Common myeloid progenitor, CD34-positive (primary cell): ENCODE data around the gene WASF2.

Experiments used
- CTCF ChIA-PET: fragments of 350-600 bp; sonication (Branson Sonifier 250); formaldehyde crosslinking; loops from one replicate; lab custom pipeline; 2021; ENCODE audit warnings: antibody characterized with exemption; lab: Charles Lee
- POLR2A ChIA-PET: fragments of 350-600 bp; sonication (Branson Sonifier 250); formaldehyde crosslinking; loops from one replicate; lab custom pipeline; 2021; ENCODE audit warnings: antibody characterized with exemption; lab: Charles Lee
- DNase-seq, 3 donors: peaks; one replicate each; pipeline versions ENCODE4 v3.0.0 to v3.0.0-alpha.2; 2013
- H3K27ac ChIP-seq, 2 experiments: 1 replicate in 1 of 2; 2 replicates in 1 of 2; pipeline ENCODE4 v1.7.0; 2013; ENCODE audit warnings: inconsistent platforms in 2 of 2, low read length in 2 of 2, mild to moderate bottlenecking in 2 of 2, low read depth in 1 of 2, moderate library complexity in 1 of 2; ENCODE audit not compliant: severe bottlenecking in 2 of 2, insufficient read depth in 1 of 2, poor library complexity in 1 of 2
- H3K27me3 ChIP-seq, 5 experiments: replicated peaks in 2 of 5; 1 replicate in 3 of 5; 2 replicates in 2 of 5; pipeline versions ENCODE4 v1.6.1 to v1.7.0; 2013; ENCODE audit warnings: low read length in 4 of 5, mild to moderate bottlenecking in 2 of 5, moderate library complexity in 2 of 5, inconsistent platforms in 1 of 5; ENCODE audit not compliant: insufficient read depth in 5 of 5, control insufficient read depth in 4 of 5
- H3K36me3 ChIP-seq, 4 experiments: 1 replicate in 2 of 4; 2 replicates in 2 of 4; pipeline versions ENCODE4 v1.6.1 to v1.7.0; 2013; ENCODE audit warnings: low read length in 3 of 4, control low read depth in 1 of 4, mild to moderate bottlenecking in 1 of 4; ENCODE audit not compliant: control insufficient read depth in 4 of 4, insufficient read depth in 4 of 4
- H3K4me1 ChIP-seq, 4 experiments: 1 replicate in 3 of 4; 2 replicates in 1 of 4; pipeline versions ENCODE4 v1.6.1 to v1.7.1; 2013; ENCODE audit warnings: low read length in 3 of 4, mild to moderate bottlenecking in 3 of 4, control low read depth in 1 of 4, inconsistent platforms in 1 of 4, moderate library complexity in 1 of 4; ENCODE audit not compliant: control insufficient read depth in 4 of 4, insufficient read depth in 4 of 4; ENCODE audit errors: control extremely low read depth in 1 of 4
- H3K4me3 ChIP-seq, 7 experiments: 1 replicate in 4 of 7; 2 replicates in 3 of 7; pipeline versions ENCODE4 v1.5.1 to v1.7.0; 2013; ENCODE audit warnings: mild to moderate bottlenecking in 7 of 7, low read length in 6 of 7, moderate library complexity in 6 of 7, inconsistent platforms in 2 of 7, low read depth in 2 of 7, control low read depth in 1 of 7; ENCODE audit not compliant: insufficient read depth in 4 of 7, control insufficient read depth in 1 of 7; ENCODE audit errors: extremely low read depth in 1 of 7
- H3K9me3 ChIP-seq, 5 experiments: 1 replicate in 4 of 5; 2 replicates in 1 of 5; pipeline versions ENCODE4 v1.6.1 to v1.7.1; 2013; ENCODE audit warnings: low read length in 4 of 5, mild to moderate bottlenecking in 2 of 5, inconsistent platforms in 1 of 5, low read depth in 1 of 5, moderate library complexity in 1 of 5; ENCODE audit not compliant: control insufficient read depth in 4 of 5, insufficient read depth in 2 of 5; ENCODE audit errors: control extremely low read depth in 1 of 5
- WGBS: methylation state at CpG from one replicate; pipeline ENCODE4 v1.1.5; 2013; ENCODE audit not compliant: insufficient coverage; 5-methylcytosine and 5-hydroxymethylcytosine counted together

The WASF2 gene

DNA sequence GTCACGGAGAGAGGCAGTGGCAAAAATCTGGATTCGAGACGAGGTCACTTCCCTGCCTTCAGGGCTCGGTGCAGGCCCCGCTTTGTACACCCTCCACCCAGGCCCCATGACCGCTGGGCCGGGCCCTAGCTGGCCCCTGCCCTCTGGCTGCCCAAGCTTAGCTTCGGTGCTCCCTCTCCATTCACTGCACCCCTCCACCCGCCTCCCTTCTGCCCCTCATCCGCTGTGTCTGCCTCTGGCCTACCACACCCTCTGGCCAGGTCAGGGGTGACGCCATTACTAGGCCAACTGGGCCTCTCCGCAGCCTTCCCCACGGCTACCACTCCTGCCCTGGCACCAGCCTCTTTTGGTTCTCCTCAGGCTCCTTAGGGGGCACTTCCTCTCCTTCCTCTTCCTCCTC lies 106.3 kb downstream of the WASF2 start:
- DNase-seq: no peak
- 86% methylated on average over 13 of the region's 13 CpGs for WGBS
- POLR2A ChIA-PET: no interaction called here

DNA sequence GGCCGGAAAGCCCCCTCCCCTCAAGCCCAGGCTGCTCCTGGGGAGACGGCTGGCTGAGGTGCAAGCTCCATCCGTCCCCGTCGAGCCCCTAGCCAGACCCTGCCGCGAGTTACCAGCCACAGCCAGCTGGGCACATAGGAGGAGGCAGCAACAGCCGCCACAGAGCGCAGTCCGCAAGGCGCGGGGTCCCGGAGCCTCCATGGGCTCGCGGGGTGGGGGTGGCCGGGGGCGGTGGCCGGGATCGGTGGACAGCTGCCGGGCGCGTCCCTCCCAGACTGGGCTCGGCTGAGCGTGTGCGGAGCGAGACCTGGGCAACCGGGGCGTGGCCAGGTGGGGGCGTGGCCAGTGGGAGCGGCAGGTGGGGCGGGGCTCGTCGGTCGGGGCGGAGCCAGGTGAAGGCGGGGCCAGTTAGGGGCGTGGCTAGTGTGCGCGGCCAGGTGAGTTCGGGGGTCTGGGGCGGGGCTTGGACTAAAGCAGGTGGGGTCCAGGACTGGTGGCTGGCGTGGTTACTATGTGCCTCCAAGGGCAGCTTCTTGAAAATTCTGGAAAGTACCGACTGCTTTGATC lies 106.8 kb downstream of the WASF2 start, which contains the start of gene CD164L2:
Gene CD164L2, minus strand, starts transcription at position 295 of the 567 bp plus-strand sequence. Its CDS starts 94 bp downstream, at position 201.
- no peak within 1 kb of the TSS for H3K27ac ChIP-seq
- peak in 1 of 3 donors; percentile 40 for DNase-seq
- no peak within 1 kb of the TSS for H3K4me3 ChIP-seq
- no peaks in the 10 kb centered on the region for H3K36me3 ChIP-seq
- peaks cover 0 to 4% (median 0%) of the 10 kb centered on the region in 5 experiments for H3K27me3 ChIP-seq
- ChIA-PET POLR2A (no interaction called here), CTCF (interaction anchor here (0.9 to 10.9 kb wide), 7 partner anchors 13 to 125 kb away, joined by 3 to 166 read pairs (median 8); partner anchors contain the start of gene MAP3K6)
- H3K4me1 ChIP-seq: peaks cover 0 to 7% (median 5%) of the 10 kb centered on the region in 4 experiments
- 29% methylated on average over 23 of the region's 43 CpGs for WGBS
- no peaks in the 10 kb centered on the region for H3K9me3 ChIP-seq

More for the DNA sequence above, 106.3 kb downstream of the WASF2 start:
- no peaks in the 10 kb centered on the region for H3K36me3 ChIP-seq
- H3K27me3 ChIP-seq: peaks cover 0 to 4% (median 0%) of the 10 kb centered on the region in 5 experiments
- peaks cover 0 to 7% (median 5%) of the 10 kb centered on the region in 4 experiments for H3K4me1 ChIP-seq
- H3K4me3 ChIP-seq: no peak overlapping the region
- CTCF ChIA-PET: interaction anchor here (0.9 to 10.9 kb wide), 9 partner anchors 8 to 281 kb away, joined by 3 to 166 read pairs (median 6); partner anchors contain the start of genes MAP3K6 and SYTL1
- H3K9me3 ChIP-seq: no peaks in the 10 kb centered on the region
- no peak overlapping the region for H3K27ac ChIP-seq

DNA sequence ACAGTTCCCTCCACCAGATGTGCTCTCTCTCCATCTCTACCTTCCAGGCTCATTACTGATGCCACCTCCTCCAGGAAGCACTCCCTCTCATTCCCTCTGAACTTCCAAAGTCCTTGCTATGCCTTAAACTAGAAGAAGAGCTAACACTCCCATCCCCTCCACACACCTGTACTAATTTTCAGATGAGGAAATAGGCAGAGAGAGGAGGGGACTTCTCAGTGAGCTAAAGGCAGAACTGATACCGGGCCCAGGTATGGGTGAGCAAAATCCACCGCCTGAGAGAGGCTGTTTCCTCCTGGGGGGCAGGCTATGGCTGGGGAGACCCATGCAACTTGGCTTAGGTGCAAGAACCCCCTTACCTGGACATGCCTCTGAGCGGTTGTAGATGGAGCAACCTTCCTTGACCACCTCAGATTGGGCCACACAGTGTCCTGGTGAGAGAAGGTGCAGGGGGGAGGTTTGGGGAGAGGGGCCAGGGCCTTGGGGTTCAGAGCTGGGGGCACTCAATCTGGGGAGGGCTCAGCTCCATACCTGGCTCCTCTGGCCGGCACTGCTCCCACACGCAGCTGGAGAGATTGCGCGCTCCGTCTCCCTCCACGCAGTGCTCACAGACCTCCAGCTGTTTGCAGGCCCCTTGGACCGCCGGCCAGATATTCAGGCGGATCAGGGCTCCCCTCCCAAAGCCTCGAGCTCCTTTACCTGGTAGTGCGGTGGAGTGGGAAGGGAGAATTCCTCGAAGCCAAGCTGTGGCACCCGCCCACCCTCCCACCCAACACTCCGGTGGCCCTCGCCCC lies 107.8 kb downstream of the WASF2 start:
- ChIA-PET CTCF (interaction anchor here (0.6 to 10.9 kb wide), 7 partner anchors 8 to 84 kb away, joined by 3 to 166 read pairs (median 8); partner anchors contain the start of gene MAP3K6), POLR2A (no interaction called here)
- WGBS: 80% methylated on average over 5 of the region's 18 CpGs
- Histone ChIP-seq H3K4me1 (peaks cover 0 to 7% (median 5%) of the 10 kb centered on the region in 4 experiments), H3K36me3 (no peaks in the 10 kb centered on the region), H3K9me3 (no peaks in the 10 kb centered on the region), H3K27me3 (peaks cover 0 to 4% (median 0%) of the 10 kb centered on the region in 5 experiments), H3K27ac (no peak overlapping the region), H3K4me3 (no peak overlapping the region)
- DNase-seq: no peak

DNA sequence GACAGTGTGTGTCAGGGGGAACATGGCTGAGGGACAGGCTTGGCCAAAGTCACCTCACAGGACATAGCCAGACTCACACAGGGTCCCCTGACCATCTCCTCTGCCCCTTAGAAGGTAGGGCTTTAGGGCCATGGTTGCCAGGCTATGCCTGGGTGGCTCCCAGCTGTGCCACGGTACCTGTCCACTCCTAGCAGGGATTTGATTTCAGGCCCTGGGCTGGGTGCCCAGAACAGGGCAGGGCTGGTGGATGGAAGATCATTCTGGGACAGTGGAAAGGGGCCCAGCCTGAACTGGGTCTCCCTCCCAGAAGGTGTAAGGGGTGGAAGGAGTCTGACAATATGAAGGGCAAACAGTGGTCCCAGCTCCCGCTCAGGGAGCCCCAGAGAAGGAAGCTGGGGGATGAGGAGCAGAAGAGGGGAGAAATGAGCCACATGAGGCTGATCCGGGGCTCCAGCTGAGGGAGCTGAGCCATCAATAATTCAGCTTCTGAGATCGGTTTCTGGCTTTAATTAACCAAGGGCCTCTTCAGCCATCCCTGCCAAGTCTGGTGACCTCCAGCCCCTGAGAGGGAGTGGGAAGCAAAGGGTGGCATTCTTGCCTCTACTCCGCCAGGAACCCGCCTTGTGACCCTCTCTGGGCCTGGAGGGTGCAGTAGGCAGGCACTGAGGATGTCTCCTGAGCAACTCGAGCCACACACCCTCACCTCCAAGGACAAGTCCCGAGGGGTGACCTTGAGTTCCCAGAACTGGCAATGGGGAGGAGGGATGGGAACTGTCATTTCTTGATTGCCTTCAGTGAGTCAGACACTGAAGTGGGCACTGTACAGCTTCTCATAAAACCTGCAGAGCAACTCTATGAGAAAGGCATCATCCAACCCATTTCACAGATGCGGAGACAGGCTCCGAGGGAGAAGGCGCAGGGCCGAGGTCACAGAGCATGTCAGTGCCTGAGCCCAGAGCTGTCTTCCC lies 108.9 kb downstream of the WASF2 start:
- ChIA-PET POLR2A (interaction anchor here (0.6 kb wide), 1 partner anchor 395 kb away, joined by 4 read pairs; no protein-coding TSS in a partner anchor), CTCF (interaction anchor here (0.6 to 10.9 kb wide), 7 partner anchors 12 to 83 kb away, joined by 3 to 166 read pairs (median 6); partner anchors contain the start of gene MAP3K6)
- 95% methylated on average over 11 of the region's 12 CpGs for WGBS
- Histone ChIP-seq H3K9me3 (no peaks in the 10 kb centered on the region), H3K36me3 (no peaks in the 10 kb centered on the region), H3K27me3 (peaks cover 0 to 1% (median 0%) of the 10 kb centered on the region in 5 experiments), H3K4me3 (no peak overlapping the region), H3K27ac (no peak overlapping the region), H3K4me1 (peaks cover 0 to 7% (median 5%) of the 10 kb centered on the region in 4 experiments)
- DNase-seq: no peak

DNA sequence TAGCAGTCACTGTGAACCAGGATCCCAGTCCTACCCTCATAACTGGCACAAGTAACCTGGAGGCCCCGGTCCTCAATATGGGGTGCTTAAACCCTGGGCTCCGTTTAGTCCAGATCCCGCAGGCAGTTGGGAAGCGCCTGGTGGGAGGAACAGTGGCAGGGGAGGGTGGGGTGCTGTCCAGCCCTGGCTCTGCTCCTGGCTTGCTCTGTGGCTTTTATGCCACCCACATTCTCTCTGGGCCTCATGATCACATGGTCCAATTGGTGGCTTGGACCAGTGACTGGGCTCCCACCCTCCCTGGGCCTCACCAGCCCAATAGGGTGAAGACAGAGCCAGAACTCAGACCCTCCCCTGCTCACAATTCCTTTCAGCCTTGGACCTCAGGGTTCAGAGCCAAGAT lies 109.7 kb downstream of the WASF2 start:
- Histone ChIP-seq H3K9me3 (no peaks in the 10 kb centered on the region), H3K4me3 (no peak overlapping the region), H3K36me3 (no peaks in the 10 kb centered on the region), H3K27me3 (peaks cover 0 to 1% (median 0%) of the 10 kb centered on the region in 5 experiments), H3K4me1 (peaks cover 0 to 7% (median 5%) of the 10 kb centered on the region in 4 experiments), H3K27ac (no peak overlapping the region)
- no peak for DNase-seq
- 98% methylated on average over 4 of the region's 4 CpGs for WGBS
- POLR2A ChIA-PET: interaction anchor here (0.6 kb wide), 1 partner anchor 395 kb away, joined by 4 read pairs; no protein-coding TSS in a partner anchor
- CTCF ChIA-PET: interaction anchor here (1.8 to 1.9 kb wide), 2 partner anchors 18 to 79 kb away, joined by 6 to 7 read pairs; no protein-coding TSS in a partner anchor

DNA sequence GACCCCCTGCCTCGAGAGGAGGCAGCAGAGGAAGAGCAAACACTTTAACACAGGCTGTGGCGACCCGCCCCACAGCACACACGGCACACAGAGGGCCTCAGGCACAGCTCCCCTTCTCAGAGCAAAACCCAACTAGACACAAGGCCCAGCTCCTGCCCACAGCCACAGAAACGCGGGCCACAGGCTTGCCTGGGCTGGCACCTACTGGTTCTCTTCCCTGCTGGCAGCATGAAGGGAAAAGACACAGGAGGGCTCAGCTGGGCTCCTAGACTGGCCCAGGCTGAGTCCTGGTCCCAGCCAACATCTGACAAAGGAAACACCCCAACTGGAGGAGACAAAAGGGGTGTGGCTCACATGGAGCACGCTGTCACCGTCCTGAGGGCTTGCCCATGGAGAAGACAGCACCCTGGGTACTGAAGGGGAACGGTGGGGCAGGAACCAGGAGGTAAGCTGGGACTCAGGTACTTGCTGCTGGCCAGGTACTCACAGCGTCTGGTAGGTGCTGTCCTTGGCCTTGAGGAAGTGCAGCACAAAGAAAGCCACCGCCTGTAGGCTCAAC lies 110.3 kb downstream of the WASF2 start:
- 93% methylated on average over 9 of the region's 11 CpGs for WGBS
- no peak for DNase-seq
- ChIA-PET POLR2A (interaction anchor here (0.6 kb wide), 1 partner anchor 145 kb away, joined by 3 read pairs; no protein-coding TSS in a partner anchor), CTCF (interaction anchor here (0.8 to 1.9 kb wide), 5 partner anchors 11 to 78 kb away, joined by 3 to 7 read pairs (median 3); no protein-coding TSS in a partner anchor)
- Histone ChIP-seq H3K4me1 (peaks cover 0 to 7% (median 5%) of the 10 kb centered on the region in 4 experiments), H3K27me3 (peaks cover 0 to 1% (median 0%) of the 10 kb centered on the region in 5 experiments), H3K36me3 (no peaks in the 10 kb centered on the region), H3K4me3 (no peak overlapping the region), H3K9me3 (no peaks in the 10 kb centered on the region), H3K27ac (no peak overlapping the region)
